Measurements from ENCODE around the gene RANBP17. TPM values are rescaled to one million over a fixed set of nuclear protein-coding genes. Genes with fewer than 3 reads are reported as not detected.

Gene RANBP17
- total RNA-seq, 1 donor, result 6.2 TPM

- H3K4me1 ChIP-seq (ENCODE audit: insufficient read depth, low read length), result no peaks in the 10 kb centered on the region
- no peaks in the 10 kb centered on the region for H3K27me3 ChIP-seq (ENCODE audit: insufficient read depth, low read length)
- H3K4me3 ChIP-seq (ENCODE audit: low read length), result no peak overlapping the region
- H3K9me3 ChIP-seq (ENCODE audit: low read depth, low read length), result peaks cover 4% of the 10 kb centered on the region
These were observed 261.6 kb downstream of the RANBP17 start for GRCh38 chr5:171123417-171123816.

DNA sequence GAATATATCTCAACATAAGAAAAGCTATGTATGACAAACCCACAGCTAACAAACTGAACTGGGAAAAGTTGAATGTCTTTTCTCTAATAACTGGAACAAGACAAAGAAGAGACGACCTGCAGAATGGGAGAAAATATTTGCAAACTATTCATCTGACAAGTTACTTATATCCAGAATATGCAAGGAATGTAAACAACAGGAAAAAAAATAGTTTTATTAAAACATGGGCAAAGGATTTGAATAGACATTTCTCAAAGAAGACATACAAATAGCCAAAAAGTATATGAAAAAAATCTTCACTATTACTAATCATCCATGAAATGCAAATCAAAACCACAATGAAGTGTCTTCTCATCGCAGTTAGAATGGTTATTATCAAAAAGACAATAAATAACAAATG lies 265.5 kb downstream of the RANBP17 start:
- H3K4me3 ChIP-seq (ENCODE audit: low read length), result no peak overlapping the region

GRCh38 chr5:171128136-171128535 lies 266.3 kb downstream of the RANBP17 start:
- no peaks in the 10 kb centered on the region for H3K4me1 ChIP-seq (ENCODE audit: insufficient read depth, low read length)
- H3K9me3 ChIP-seq (ENCODE audit: low read depth, low read length), result no peaks in the 10 kb centered on the region
- H3K4me3 ChIP-seq (ENCODE audit: low read length), result no peak overlapping the region
- no peaks in the 10 kb centered on the region for H3K27me3 ChIP-seq (ENCODE audit: insufficient read depth, low read length)

More for the DNA sequence above, 265.5 kb downstream of the RANBP17 start:
- Histone ChIP-seq H3K9me3 (ENCODE audit: low read depth, low read length) (no peaks in the 10 kb centered on the region), H3K4me1 (ENCODE audit: insufficient read depth, low read length) (no peaks in the 10 kb centered on the region), H3K27me3 (ENCODE audit: insufficient read depth, low read length) (no peaks in the 10 kb centered on the region)

GRCh38 chr5:171129308-171129707 lies 267.5 kb downstream of the RANBP17 start:
- H3K9me3 ChIP-seq (ENCODE audit: low read depth, low read length), result no peaks in the 10 kb centered on the region
- H3K4me1 ChIP-seq (ENCODE audit: insufficient read depth, low read length), result no peaks in the 10 kb centered on the region
- H3K27me3 ChIP-seq (ENCODE audit: insufficient read depth, low read length), result no peaks in the 10 kb centered on the region
- H3K4me3 ChIP-seq (ENCODE audit: low read length), result no peak overlapping the region

DNA sequence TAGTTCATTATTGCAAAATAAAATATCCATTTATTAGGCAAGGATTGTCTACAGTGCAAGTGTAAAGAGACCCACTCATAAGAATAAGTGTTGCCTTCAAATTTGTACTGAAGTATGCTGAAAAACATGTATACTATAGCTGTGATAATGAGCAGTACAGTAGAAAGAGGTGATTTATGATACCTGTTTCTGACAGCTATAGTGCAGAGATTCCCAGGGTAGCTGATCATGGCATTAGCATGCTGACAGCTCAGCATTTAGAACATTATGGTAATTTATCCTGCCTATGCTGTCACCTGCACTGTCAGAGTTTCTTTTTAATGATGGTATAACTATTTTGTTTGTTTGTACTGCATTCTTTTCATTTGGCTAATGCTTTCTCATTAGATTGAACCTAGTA lies 269.7 kb downstream of the RANBP17 start:
- Histone ChIP-seq H3K4me3 (ENCODE audit: low read length) (no peak overlapping the region), H3K9me3 (ENCODE audit: low read depth, low read length) (no peaks in the 10 kb centered on the region), H3K4me1 (ENCODE audit: insufficient read depth, low read length) (no peaks in the 10 kb centered on the region), H3K27me3 (ENCODE audit: insufficient read depth, low read length) (no peaks in the 10 kb centered on the region)

- Histone ChIP-seq H3K27me3 (ENCODE audit: insufficient read depth, low read length) (no peaks in the 10 kb centered on the region), H3K4me1 (ENCODE audit: insufficient read depth, low read length) (no peaks in the 10 kb centered on the region), H3K9me3 (ENCODE audit: low read depth, low read length) (no peaks in the 10 kb centered on the region), H3K4me3 (ENCODE audit: low read length) (no peak overlapping the region)
These were observed 276.1 kb downstream of the RANBP17 start for GRCh38 chr5:171137768-171138525.

DNA sequence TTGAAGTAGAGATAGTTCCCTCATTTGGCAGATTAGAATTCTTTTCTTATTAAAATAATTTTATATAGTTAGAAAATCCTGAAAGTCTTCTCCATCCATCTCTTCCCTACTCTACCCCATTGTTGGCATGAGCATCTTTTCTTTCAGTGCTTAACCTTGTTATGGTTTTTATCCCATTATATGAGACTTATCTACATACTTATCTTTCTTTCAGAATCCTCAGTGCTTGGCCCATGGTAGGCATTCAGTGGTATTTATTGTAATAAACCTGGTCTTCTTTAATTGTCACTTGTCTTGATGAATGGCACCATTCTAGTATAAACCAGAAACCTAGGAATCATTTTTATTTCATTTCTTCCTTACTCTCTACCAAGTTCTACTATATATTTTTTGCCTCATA lies 277.4 kb downstream of the RANBP17 start:
- Histone ChIP-seq H3K9me3 (ENCODE audit: low read depth, low read length) (no peaks in the 10 kb centered on the region), H3K4me1 (ENCODE audit: insufficient read depth, low read length) (no peaks in the 10 kb centered on the region), H3K27me3 (ENCODE audit: insufficient read depth, low read length) (no peaks in the 10 kb centered on the region), H3K4me3 (ENCODE audit: low read length) (no peak overlapping the region)

GRCh38 chr5:171142617-171143016 lies 280.8 kb downstream of the RANBP17 start:
- Histone ChIP-seq H3K4me3 (ENCODE audit: low read length) (no peak overlapping the region), H3K27me3 (ENCODE audit: insufficient read depth, low read length) (no peaks in the 10 kb centered on the region), H3K9me3 (ENCODE audit: low read depth, low read length) (no peaks in the 10 kb centered on the region), H3K4me1 (ENCODE audit: insufficient read depth, low read length) (no peaks in the 10 kb centered on the region)

DNA sequence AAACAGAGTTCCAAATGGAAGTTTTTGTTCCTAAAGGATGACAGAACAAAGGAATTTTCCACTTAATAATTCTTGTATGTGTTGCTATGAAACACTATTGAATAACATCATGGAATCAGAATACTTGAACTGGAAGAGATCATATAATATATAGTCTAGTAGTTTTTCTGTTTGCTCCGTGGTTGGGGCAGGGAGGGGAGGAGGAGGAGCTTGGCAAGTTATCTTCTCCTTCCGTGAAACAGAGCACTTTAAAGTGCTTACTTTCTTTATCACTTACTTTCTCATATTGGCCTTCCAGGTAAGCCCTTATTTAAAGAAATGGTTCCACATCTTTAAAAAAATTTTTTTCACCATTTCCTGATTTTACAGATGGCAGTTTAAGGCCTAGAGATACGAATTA lies 281.4 kb downstream of the RANBP17 start:
- no peak overlapping the region for H3K4me3 ChIP-seq (ENCODE audit: low read length)
- H3K27me3 ChIP-seq (ENCODE audit: insufficient read depth, low read length), result no peaks in the 10 kb centered on the region
- no peaks in the 10 kb centered on the region for H3K4me1 ChIP-seq (ENCODE audit: insufficient read depth, low read length)
- no peaks in the 10 kb centered on the region for H3K9me3 ChIP-seq (ENCODE audit: low read depth, low read length)

GRCh38 chr5:171143926-171144325 lies 282.1 kb downstream of the RANBP17 start:
- no peaks in the 10 kb centered on the region for H3K4me1 ChIP-seq (ENCODE audit: insufficient read depth, low read length)

DNA sequence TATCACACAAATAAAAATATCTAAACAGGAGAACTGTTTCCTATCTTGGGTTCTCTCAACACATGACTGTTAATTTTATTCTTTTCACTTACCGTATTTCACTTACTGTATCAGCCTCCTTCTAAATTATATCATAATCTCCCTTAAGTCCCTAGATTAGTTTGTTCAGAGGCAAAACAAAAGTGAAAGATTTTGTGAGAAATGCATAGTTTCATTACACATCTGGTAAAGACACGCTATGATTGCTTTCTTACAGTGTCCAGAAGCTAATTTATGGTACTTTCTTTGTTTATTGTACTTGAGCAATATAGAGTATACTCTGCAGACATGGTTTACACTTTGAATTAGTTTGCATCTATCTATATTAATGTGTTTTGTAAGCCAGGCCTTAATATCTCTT lies 287.5 kb downstream of the RANBP17 start:
- Histone ChIP-seq H3K4me3 (ENCODE audit: low read length) (no peak overlapping the region), H3K4me1 (ENCODE audit: insufficient read depth, low read length) (no peaks in the 10 kb centered on the region), H3K9me3 (ENCODE audit: low read depth, low read length) (no peaks in the 10 kb centered on the region), H3K27me3 (ENCODE audit: insufficient read depth, low read length) (no peaks in the 10 kb centered on the region)

More at GRCh38 chr5:171143926-171144325, 282.1 kb downstream of the RANBP17 start:
- H3K4me3 ChIP-seq (ENCODE audit: low read length), result no peak overlapping the region
- H3K9me3 ChIP-seq (ENCODE audit: low read depth, low read length), result no peaks in the 10 kb centered on the region
- no peaks in the 10 kb centered on the region for H3K27me3 ChIP-seq (ENCODE audit: insufficient read depth, low read length)

DNA sequence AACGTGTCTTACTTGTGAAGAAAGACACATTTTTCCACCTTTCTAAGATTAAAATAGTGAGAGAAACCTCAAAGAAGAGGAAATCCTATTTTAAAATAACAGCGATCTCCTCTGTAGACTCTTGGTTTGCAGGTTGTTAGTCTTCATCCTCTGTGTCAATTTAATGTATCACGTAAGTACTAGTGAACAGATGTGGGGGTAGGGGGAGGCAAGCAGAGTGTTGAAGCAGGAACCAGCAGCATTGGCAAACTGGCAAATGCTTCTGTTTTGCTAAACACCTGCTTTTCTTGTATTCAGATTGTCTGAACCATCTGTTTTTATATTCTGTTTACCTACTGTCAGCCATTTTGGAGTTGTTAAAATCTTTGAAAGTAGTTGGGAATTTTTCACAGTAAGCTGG lies 288.0 kb downstream of the RANBP17 start:
- Histone ChIP-seq H3K9me3 (ENCODE audit: low read depth, low read length) (no peaks in the 10 kb centered on the region), H3K27me3 (ENCODE audit: insufficient read depth, low read length) (no peaks in the 10 kb centered on the region), H3K4me3 (ENCODE audit: low read length) (no peak overlapping the region), H3K4me1 (ENCODE audit: insufficient read depth, low read length) (no peaks in the 10 kb centered on the region)

GRCh38 chr5:171152382-171152781 lies 290.6 kb downstream of the RANBP17 start:
- H3K4me1 ChIP-seq (ENCODE audit: insufficient read depth, low read length), result no peaks in the 10 kb centered on the region
- no peaks in the 10 kb centered on the region for H3K9me3 ChIP-seq (ENCODE audit: low read depth, low read length)
- no peak overlapping the region for H3K4me3 ChIP-seq (ENCODE audit: low read length)
- no peaks in the 10 kb centered on the region for H3K27me3 ChIP-seq (ENCODE audit: insufficient read depth, low read length)

- H3K9me3 ChIP-seq (ENCODE audit: low read depth, low read length), result no peaks in the 10 kb centered on the region
- H3K4me1 ChIP-seq (ENCODE audit: insufficient read depth, low read length), result no peaks in the 10 kb centered on the region
- no peaks in the 10 kb centered on the region for H3K27me3 ChIP-seq (ENCODE audit: insufficient read depth, low read length)
- no peak overlapping the region for H3K4me3 ChIP-seq (ENCODE audit: low read length)
These were observed 293.8 kb downstream of the RANBP17 start for GRCh38 chr5:171155621-171156020.

- Histone ChIP-seq H3K9me3 (ENCODE audit: low read depth, low read length) (no peaks in the 10 kb centered on the region), H3K4me1 (ENCODE audit: insufficient read depth, low read length) (no peaks in the 10 kb centered on the region), H3K4me3 (ENCODE audit: low read length) (no peak overlapping the region), H3K27me3 (ENCODE audit: insufficient read depth, low read length) (no peaks in the 10 kb centered on the region)
These were observed 295.5 kb downstream of the RANBP17 start for GRCh38 chr5:171157276-171157675.

DNA sequence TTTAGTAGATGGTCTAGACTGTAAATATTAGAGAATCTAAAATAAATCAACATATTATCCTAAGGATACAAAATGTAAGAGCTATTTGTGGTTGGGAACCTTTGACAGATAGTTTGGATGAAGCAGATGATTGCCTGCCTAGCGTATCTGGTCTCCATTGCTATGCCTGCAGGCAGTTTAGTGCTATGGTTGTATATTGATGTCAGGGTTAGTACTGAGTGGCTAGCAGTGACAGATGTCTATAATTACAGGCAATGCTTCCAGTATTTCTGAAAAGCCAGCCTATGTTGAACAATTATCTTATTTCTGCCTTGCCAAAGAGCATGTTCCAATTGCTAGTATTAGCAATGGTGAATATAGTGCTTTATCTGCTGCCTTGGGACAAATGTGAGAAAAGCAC lies 296.0 kb downstream of the RANBP17 start:
- H3K27me3 ChIP-seq (ENCODE audit: insufficient read depth, low read length), result no peaks in the 10 kb centered on the region
- no peaks in the 10 kb centered on the region for H3K9me3 ChIP-seq (ENCODE audit: low read depth, low read length)
- no peak overlapping the region for H3K4me3 ChIP-seq (ENCODE audit: low read length)
- no peaks in the 10 kb centered on the region for H3K4me1 ChIP-seq (ENCODE audit: insufficient read depth, low read length)

All from mononuclear cell (primary cell).